T follicular helper cell (primary cell): ENCODE measurements around the gene TBX3.

Experiments
- DNase-seq: peaks from one replicate; pipeline ENCODE4 v3.0.0-alpha.2; 2020; ENCODE audit warnings: low read depth

Gene TBX3

GRCh38 chr12:114627393-114627792 is 56.6 kb downstream of the TBX3 start:
- no peak for DNase-seq

- DNase-seq = no peak
These were observed 58.6 kb downstream of the TBX3 start for GRCh38 chr12:114625294-114625851.

GRCh38 chr12:114623737-114624136 is 60.2 kb downstream of the TBX3 start:
- DNase-seq = no peak
